Panc1 (cell line): ENCODE results near the gene HUS1.

Source experiments
- POLR2AphosphoS5 ChIP-seq: IDR thresholded peaks from 2 replicates; pipeline ENCODE4 v1.6.1; 2012; ENCODE audit warnings: mild to moderate bottlenecking, low read depth, low read length, moderate library complexity
- SIN3A ChIP-seq: IDR thresholded peaks from 2 replicates; pipeline ENCODE4 v1.6.1; 2012; ENCODE audit warnings: low read depth, mild to moderate bottlenecking, low read length, moderate library complexity, borderline replicate concordance; ENCODE audit not compliant: insufficient read depth
- TCF7L2 ChIP-seq: IDR thresholded peaks from 2 replicates; pipeline ENCODE4 v1.6.1; 2011; ENCODE audit warnings: mild to moderate bottlenecking, low read depth, low read length, inconsistent platforms
- TF ChIP-seq, protein P1 (sequence below): fragments of 450-650 bp; IDR thresholded peaks from 2 replicates; pipeline ENCODE4 v1.5.1; 2017; ENCODE audit warnings: mild to moderate bottlenecking
- TF ChIP-seq, protein P2 (sequence below), 2 experiments: IDR thresholded peaks; 2 replicates each; pipeline ENCODE4 v1.6.1; 2011 to 2012; ENCODE audit warnings: low read depth in 2 of 2, control low read depth in 1 of 2, low read length in 1 of 2, mild to moderate bottlenecking in 1 of 2, moderate library complexity in 1 of 2; ENCODE audit not compliant: insufficient read depth in 1 of 2

DNA sequence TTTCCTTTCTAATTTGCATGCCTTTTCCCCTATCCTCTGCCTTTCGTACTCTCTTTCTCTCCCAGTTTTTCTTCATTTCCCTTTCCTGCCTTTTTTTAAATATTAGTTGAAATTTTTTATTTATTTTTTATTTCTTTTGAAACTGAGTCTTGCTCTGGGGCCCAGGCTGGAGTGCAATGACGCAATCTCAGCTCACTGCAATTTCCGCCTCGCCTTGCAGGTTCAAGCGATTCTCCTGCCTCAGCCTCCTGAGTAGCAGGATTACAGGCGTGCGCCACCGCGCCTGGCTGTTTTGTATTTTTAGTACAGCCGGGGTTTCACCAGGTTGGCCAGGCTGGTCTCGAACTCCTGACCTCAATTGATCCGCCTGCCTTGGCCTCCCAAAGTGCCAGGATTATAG lies 20.0 kb upstream of the HUS1 start:
- TF ChIP-seq, protein P1, sequence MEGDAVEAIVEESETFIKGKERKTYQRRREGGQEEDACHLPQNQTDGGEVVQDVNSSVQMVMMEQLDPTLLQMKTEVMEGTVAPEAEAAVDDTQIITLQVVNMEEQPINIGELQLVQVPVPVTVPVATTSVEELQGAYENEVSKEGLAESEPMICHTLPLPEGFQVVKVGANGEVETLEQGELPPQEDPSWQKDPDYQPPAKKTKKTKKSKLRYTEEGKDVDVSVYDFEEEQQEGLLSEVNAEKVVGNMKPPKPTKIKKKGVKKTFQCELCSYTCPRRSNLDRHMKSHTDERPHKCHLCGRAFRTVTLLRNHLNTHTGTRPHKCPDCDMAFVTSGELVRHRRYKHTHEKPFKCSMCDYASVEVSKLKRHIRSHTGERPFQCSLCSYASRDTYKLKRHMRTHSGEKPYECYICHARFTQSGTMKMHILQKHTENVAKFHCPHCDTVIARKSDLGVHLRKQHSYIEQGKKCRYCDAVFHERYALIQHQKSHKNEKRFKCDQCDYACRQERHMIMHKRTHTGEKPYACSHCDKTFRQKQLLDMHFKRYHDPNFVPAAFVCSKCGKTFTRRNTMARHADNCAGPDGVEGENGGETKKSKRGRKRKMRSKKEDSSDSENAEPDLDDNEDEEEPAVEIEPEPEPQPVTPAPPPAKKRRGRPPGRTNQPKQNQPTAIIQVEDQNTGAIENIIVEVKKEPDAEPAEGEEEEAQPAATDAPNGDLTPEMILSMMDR, result no peak
- no peak for TF ChIP-seq TCF7L2
- TF ChIP-seq, protein P2, sequence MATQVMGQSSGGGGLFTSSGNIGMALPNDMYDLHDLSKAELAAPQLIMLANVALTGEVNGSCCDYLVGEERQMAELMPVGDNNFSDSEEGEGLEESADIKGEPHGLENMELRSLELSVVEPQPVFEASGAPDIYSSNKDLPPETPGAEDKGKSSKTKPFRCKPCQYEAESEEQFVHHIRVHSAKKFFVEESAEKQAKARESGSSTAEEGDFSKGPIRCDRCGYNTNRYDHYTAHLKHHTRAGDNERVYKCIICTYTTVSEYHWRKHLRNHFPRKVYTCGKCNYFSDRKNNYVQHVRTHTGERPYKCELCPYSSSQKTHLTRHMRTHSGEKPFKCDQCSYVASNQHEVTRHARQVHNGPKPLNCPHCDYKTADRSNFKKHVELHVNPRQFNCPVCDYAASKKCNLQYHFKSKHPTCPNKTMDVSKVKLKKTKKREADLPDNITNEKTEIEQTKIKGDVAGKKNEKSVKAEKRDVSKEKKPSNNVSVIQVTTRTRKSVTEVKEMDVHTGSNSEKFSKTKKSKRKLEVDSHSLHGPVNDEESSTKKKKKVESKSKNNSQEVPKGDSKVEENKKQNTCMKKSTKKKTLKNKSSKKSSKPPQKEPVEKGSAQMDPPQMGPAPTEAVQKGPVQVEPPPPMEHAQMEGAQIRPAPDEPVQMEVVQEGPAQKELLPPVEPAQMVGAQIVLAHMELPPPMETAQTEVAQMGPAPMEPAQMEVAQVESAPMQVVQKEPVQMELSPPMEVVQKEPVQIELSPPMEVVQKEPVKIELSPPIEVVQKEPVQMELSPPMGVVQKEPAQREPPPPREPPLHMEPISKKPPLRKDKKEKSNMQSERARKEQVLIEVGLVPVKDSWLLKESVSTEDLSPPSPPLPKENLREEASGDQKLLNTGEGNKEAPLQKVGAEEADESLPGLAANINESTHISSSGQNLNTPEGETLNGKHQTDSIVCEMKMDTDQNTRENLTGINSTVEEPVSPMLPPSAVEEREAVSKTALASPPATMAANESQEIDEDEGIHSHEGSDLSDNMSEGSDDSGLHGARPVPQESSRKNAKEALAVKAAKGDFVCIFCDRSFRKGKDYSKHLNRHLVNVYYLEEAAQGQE (IDR thresholded peaks at IDR 0.05; ENCODE audit: insufficient read depth in 1 of 2, low read depth in 2 of 2, low read length in 1 of 2), result no peak
- no peak for TF ChIP-seq POLR2AphosphoS5
- TF ChIP-seq SIN3A, result no peak
